ENCODE data around the gene NDUFB6. TPM values are rescaled to one million over a fixed set of nuclear protein-coding genes. Genes with fewer than 3 reads are reported as not detected.
A peak's percentile ranks its signal among the peaks of the same experiment; 100 is the strongest.

Gene NDUFB6
- total and polyA plus RNA-seq, 9 of the 15 experiments (the other 6 are each of a cell fraction or from before 2014, with no cell fraction given): 26.5 to 88.1 (median 64.0) TPM

DNA sequence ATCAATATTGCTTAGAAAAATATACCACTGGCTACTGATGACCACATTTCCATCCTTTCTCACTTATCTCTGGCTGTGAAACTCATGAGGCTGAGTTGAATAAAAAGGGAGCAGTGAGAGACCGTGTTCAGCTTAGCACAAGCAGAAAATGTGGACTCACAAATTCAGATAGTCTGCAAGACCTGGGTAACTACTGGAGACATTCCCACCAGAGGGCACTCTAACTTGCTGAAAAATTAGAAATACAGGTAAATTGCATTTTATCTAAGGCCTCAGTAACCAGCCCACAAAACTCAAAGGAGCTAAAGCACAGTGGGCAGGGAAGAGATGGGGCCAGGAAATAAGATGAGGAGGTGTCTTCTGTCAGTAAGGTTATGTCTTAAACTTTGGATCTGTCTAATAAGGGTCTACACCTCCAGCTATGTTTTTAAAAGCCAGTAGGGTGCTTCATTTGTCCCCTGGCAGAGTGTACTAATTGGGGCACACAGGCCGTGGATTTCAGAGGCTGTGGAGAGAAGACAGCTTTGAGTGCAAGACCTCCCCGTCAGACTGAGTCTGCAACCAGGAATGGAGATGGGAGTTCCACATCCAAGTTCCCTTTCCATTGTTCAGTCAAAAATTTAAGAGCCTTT lies 8.7 kb upstream of the NDUFB6 start (continued):
- no peak for TF ChIP-seq CUX1 (CRISPR knock-in tag; IDR thresholded peaks at IDR 0.05)
- peak; percentile 46 to 54 (median 53); a peak in 5 of 6 replicates for TF ChIP-seq CTCF (IDR thresholded peaks at IDR 0.05 in 2 of 3, conservative IDR thresholded peaks at IDR 0.05 in 1 of 3; ENCODE audit: insufficient read depth in 2 of 3, low read depth in 1 of 3, low read length in 3 of 3)
- no peak for TF ChIP-seq TBP (optimal IDR thresholded peaks at IDR 0.05; ENCODE audit: low read depth, low read length)
- no peak for TF ChIP-seq ZNF518B (CRISPR knock-in tag; IDR thresholded peaks at IDR 0.05)
- TF ChIP-seq TEAD2 (tag; IDR thresholded peaks at IDR 0.05): no peak
- 0 out of 2 replicates have a peak, but pooled peaks have one; percentile 19 for TF ChIP-seq SMC3 (conservative IDR thresholded peaks at IDR 0.05; ENCODE audit: insufficient read depth, low read depth, low read length)
- no peak for TF ChIP-seq ZHX1 (conservative IDR thresholded peaks at IDR 0.05; ENCODE audit: low read length)
